ENCODE results near the gene OLFM1.

DNA sequence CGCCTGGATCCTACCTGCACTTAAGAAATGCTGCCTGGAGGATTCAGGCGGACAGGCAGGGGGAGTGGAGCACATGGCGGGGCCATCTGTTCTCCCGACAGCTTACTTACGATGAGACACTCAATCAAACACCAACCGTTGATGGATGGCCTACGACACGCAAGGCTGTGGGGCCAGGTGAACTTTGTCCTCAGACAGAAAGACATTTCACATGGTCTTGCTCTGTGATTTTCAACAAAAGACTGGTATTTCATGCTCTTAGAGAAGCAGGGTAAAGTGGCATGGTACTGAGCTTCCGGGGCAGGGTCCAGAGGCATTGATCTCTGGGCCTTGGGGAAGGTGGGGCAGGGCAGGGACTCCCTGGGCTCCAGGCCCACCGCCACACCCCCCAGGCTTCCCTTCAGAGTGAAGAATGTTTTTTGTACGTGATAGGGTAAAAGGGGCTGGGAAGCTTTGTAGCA, 9.1 kb upstream of the OLFM1 start:
- TF ChIP-seq, protein P1, sequence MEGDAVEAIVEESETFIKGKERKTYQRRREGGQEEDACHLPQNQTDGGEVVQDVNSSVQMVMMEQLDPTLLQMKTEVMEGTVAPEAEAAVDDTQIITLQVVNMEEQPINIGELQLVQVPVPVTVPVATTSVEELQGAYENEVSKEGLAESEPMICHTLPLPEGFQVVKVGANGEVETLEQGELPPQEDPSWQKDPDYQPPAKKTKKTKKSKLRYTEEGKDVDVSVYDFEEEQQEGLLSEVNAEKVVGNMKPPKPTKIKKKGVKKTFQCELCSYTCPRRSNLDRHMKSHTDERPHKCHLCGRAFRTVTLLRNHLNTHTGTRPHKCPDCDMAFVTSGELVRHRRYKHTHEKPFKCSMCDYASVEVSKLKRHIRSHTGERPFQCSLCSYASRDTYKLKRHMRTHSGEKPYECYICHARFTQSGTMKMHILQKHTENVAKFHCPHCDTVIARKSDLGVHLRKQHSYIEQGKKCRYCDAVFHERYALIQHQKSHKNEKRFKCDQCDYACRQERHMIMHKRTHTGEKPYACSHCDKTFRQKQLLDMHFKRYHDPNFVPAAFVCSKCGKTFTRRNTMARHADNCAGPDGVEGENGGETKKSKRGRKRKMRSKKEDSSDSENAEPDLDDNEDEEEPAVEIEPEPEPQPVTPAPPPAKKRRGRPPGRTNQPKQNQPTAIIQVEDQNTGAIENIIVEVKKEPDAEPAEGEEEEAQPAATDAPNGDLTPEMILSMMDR (IDR thresholded peaks at IDR 0.05), result no peak
- TF ChIP-seq POLR2A (IDR thresholded peaks at IDR 0.05), result no peak
- TF ChIP-seq POLR2AphosphoS5 (IDR thresholded peaks at IDR 0.05), result no peak

All from breast epithelium (tissue), 3 donors.